GM19043 (cell line): ENCODE measurements around the gene LOXHD1.

Experiments
- ATAC-seq: cut with Tn5 transposase; IDR thresholded peaks from one replicate; pipeline ENCODE4 v1.9.1; 2021; ENCODE audit warnings: low read depth; ENCODE audit not compliant: unreplicated experiment

LOXHD1 gene

GRCh38 chr18:46583711-46584110, 73.3 kb downstream of the LOXHD1 start:
- ATAC-seq: no peak

- ATAC-seq: no peak
Measured at GRCh38 chr18:46581648-46582047, 75.4 kb downstream of the LOXHD1 start.

- ATAC-seq: no peak
Measured at GRCh38 chr18:46578987-46579386, 78.0 kb downstream of the LOXHD1 start.

- no peak for ATAC-seq
Measured at GRCh38 chr18:46577546-46577945, 79.5 kb downstream of the LOXHD1 start.

- ATAC-seq: no peak
Measured at GRCh38 chr18:46575851-46576250, 81.2 kb downstream of the LOXHD1 start.

GRCh38 chr18:46574743-46575115, 82.3 kb downstream of the LOXHD1 start:
- ATAC-seq: no peak

- ATAC-seq: no peak
Measured at GRCh38 chr18:46574000-46574742, 82.8 kb downstream of the LOXHD1 start.

GRCh38 chr18:46573156-46573555, 83.9 kb downstream of the LOXHD1 start:
- no peak for ATAC-seq

- ATAC-seq: no peak
Measured at GRCh38 chr18:46571756-46572155, 85.3 kb downstream of the LOXHD1 start.

GRCh38 chr18:46570666-46571065, 86.4 kb downstream of the LOXHD1 start:
- ATAC-seq: no peak

- ATAC-seq: no peak
Measured at GRCh38 chr18:46570134-46570533, 86.9 kb downstream of the LOXHD1 start.

GRCh38 chr18:46569211-46569610, 87.8 kb downstream of the LOXHD1 start:
- no peak for ATAC-seq

GRCh38 chr18:46567196-46567595, 89.8 kb downstream of the LOXHD1 start:
- no peak for ATAC-seq

GRCh38 chr18:46566111-46566510, 90.9 kb downstream of the LOXHD1 start:
- no peak for ATAC-seq

GRCh38 chr18:46565256-46565655, 91.8 kb downstream of the LOXHD1 start:
- no peak for ATAC-seq

GRCh38 chr18:46563317-46563716, 93.7 kb downstream of the LOXHD1 start:
- no peak for ATAC-seq

GRCh38 chr18:46562674-46563192, 94.3 kb downstream of the LOXHD1 start:
- ATAC-seq: no peak

- no peak for ATAC-seq
Measured at GRCh38 chr18:46560671-46561045, 96.4 kb downstream of the LOXHD1 start.

- ATAC-seq: no peak
Measured at GRCh38 chr18:46559946-46560670, 96.9 kb downstream of the LOXHD1 start.

- ATAC-seq: no peak
Measured at GRCh38 chr18:46559296-46559695, 97.7 kb downstream of the LOXHD1 start.

GRCh38 chr18:46556590-46557206, 100.3 kb downstream of the LOXHD1 start:
- no peak for ATAC-seq

- no peak for ATAC-seq
Measured at GRCh38 chr18:46555724-46556123, 101.3 kb downstream of the LOXHD1 start.
